IMR-90 (cell line): ENCODE measurements around the gene CHRNB4. TPM values are rescaled to one million over a fixed set of nuclear protein-coding genes. Genes with fewer than 3 reads are reported as not detected.

Experiments
- ATAC-seq: fragments of 200-7000 bp; cut with Tn5 transposase; 2 replicates; pipeline ENCODE4 v1.9.1; 2020; ENCODE audit warnings: low read depth, mild to moderate bottlenecking, moderate library complexity
- BruUV-seq: library from RNA; stranded (reverse); fragments of 400-500 nt; replicated peaks from 2 replicates; lab custom pipeline; 2021; lab: Mats Ljungman, UMichigan
- CTCF ChIA-PET: fragments of 300-600 bp; formaldehyde crosslinking; extraction: SDS; loops from one replicate; lab custom pipeline; 2021; ENCODE audit warnings: antibody characterized with exemption; lab: Yijun Ruan, JAX
- POLR2A ChIA-PET: fragments of 300-600 bp; sonication (Branson Sonifier 250); formaldehyde crosslinking; loops from one replicate; lab custom pipeline; 2022; ENCODE audit warnings: antibody characterized with exemption; ENCODE audit not compliant: unreplicated experiment; lab: Charles Lee
- DNase-seq: peaks from one replicate; pipeline ENCODE4 v3.0.0; 2013
- H2AFZ ChIP-seq: replicated peaks from 2 replicates; pipeline ENCODE3; 2013; ENCODE audit warnings: low read length, mild to moderate bottlenecking; ENCODE audit not compliant: poor library complexity
- H2AK5ac ChIP-seq: 2 replicates; pipeline ENCODE4 v1.6.1; 2013; ENCODE audit warnings: low read depth, low read length, inconsistent platforms
- H2AK9ac ChIP-seq: replicated peaks from 2 replicates; pipeline ENCODE3; 2013; ENCODE audit warnings: mild to moderate bottlenecking, low read depth, low read length, moderate library complexity; ENCODE audit not compliant: poor library complexity
- H2BK120ac ChIP-seq: 2 replicates; pipeline ENCODE4 v1.6.1; 2013; ENCODE audit warnings: low read depth, low read length, inconsistent platforms
- H2BK15ac ChIP-seq: 3 replicates; pipeline ENCODE4 v1.6.1; 2013; ENCODE audit warnings: low read depth, low read length, inconsistent platforms
- H2BK20ac ChIP-seq: 2 replicates; pipeline ENCODE4 v1.6.1; 2013; ENCODE audit warnings: low read depth, mild to moderate bottlenecking, inconsistent platforms, low read length, moderate library complexity
- H2BK5ac ChIP-seq: 2 replicates; pipeline ENCODE4 v1.6.1; 2013; ENCODE audit warnings: mild to moderate bottlenecking, low read depth, low read length, inconsistent platforms; ENCODE audit not compliant: poor library complexity, severe bottlenecking
- H3K14ac ChIP-seq: replicated peaks from 2 replicates; pipeline ENCODE4 v1.6.1; 2013; ENCODE audit warnings: low read depth, low read length, inconsistent platforms
- H3K18ac ChIP-seq: 2 replicates; pipeline ENCODE4 v1.6.1; 2013; ENCODE audit warnings: low read depth, low read length, control low read depth
- H3K23ac ChIP-seq: 2 replicates; pipeline ENCODE4 v1.6.1; 2013; ENCODE audit warnings: low read depth, low read length, inconsistent platforms
- H3K27ac ChIP-seq: 2 replicates; pipeline ENCODE4 v1.5.1; 2013; ENCODE audit warnings: mild to moderate bottlenecking, control low read depth, low read length; ENCODE audit not compliant: insufficient read depth
- H3K27me3 ChIP-seq: 2 replicates; pipeline ENCODE4 v1.6.1; 2013; ENCODE audit warnings: low read length; ENCODE audit not compliant: control insufficient read depth, insufficient read depth
- H3K36me3 ChIP-seq: 2 replicates; pipeline ENCODE4 v1.6.1; 2013; ENCODE audit warnings: low read length, mixed read lengths; ENCODE audit not compliant: control insufficient read depth, insufficient read depth
- H3K4ac ChIP-seq: 2 replicates; pipeline ENCODE4 v1.6.1; 2013; ENCODE audit warnings: low read depth, low read length, inconsistent platforms
- H3K4me1 ChIP-seq: 2 replicates; pipeline ENCODE4 v1.6.1; 2013; ENCODE audit warnings: low read length, mixed read lengths; ENCODE audit not compliant: control insufficient read depth, insufficient read depth
- H3K4me2 ChIP-seq: 2 replicates; pipeline ENCODE4 v1.6.1; 2013; ENCODE audit warnings: low read depth, mild to moderate bottlenecking, control low read depth, low read length, moderate library complexity
- H3K4me3 ChIP-seq: 2 replicates; pipeline ENCODE4 v1.5.1; 2013; ENCODE audit warnings: low read depth, mild to moderate bottlenecking, control low read depth, low read length, moderate library complexity; ENCODE audit not compliant: insufficient read depth
- H3K56ac ChIP-seq: 2 replicates; pipeline ENCODE4 v1.6.1; 2013; ENCODE audit warnings: low read length, inconsistent platforms; ENCODE audit not compliant: insufficient read depth; ENCODE audit errors: extremely low read depth
- H3K79me1 ChIP-seq, 2 experiments: 2 replicates each; pipeline ENCODE4 v1.6.1; 2013; ENCODE audit warnings: low read length in 2 of 2, inconsistent platforms in 1 of 2, low read depth in 1 of 2
- H3K9ac ChIP-seq: 2 replicates; pipeline ENCODE4 v1.6.1; 2013; ENCODE audit warnings: low read depth, low read length, control low read depth
- H3K9me1 ChIP-seq: 2 replicates; pipeline ENCODE4 v1.6.1; 2013; ENCODE audit warnings: low read length, inconsistent platforms; ENCODE audit not compliant: insufficient read depth
- H3K9me3 ChIP-seq: 2 replicates; pipeline ENCODE4 v1.6.1; 2013; ENCODE audit warnings: low read length; ENCODE audit not compliant: control insufficient read depth, insufficient read depth
- H4K20me1 ChIP-seq: 2 replicates; pipeline ENCODE4 v1.6.1; 2013; ENCODE audit warnings: low read length, inconsistent platforms; ENCODE audit not compliant: insufficient read depth
- H4K5ac ChIP-seq: 2 replicates; pipeline ENCODE4 v1.6.1; 2013; ENCODE audit warnings: mild to moderate bottlenecking, low read depth, low read length, control low read depth
- H4K8ac ChIP-seq, 2 experiments: 2 replicates each; pipeline ENCODE4 v1.6.1; 2013; ENCODE audit warnings: low read depth in 2 of 2, low read length in 2 of 2, control low read depth in 1 of 2, inconsistent platforms in 1 of 2
- H4K91ac ChIP-seq: 2 replicates; pipeline ENCODE4 v1.6.1; 2013; ENCODE audit warnings: low read depth, low read length, inconsistent platforms; ENCODE audit not compliant: insufficient read depth
- BHLHE40 ChIP-seq: fragments of 150-350 bp; IDR thresholded peaks from 2 replicates; pipeline ENCODE4 v1.6.1; 2016; ENCODE audit warnings: mild to moderate bottlenecking, low read depth, low read length
- CHD1 ChIP-seq: IDR thresholded peaks from 2 replicates; pipeline ENCODE4 v1.6.1; 2012; ENCODE audit warnings: low read depth, low read length, improper control_type of control experiment
- ELK1 ChIP-seq: fragments of 150-350 bp; IDR thresholded peaks from 2 replicates; pipeline ENCODE4 v1.6.1; 2016; ENCODE audit warnings: low read depth, mild to moderate bottlenecking, low read length, moderate library complexity, borderline replicate concordance
- FOS ChIP-seq: fragments of 150-350 bp; IDR thresholded peaks from 2 replicates; pipeline ENCODE4 v1.6.1; 2016; ENCODE audit warnings: low read depth, low read length
- MAFK ChIP-seq: IDR thresholded peaks from 2 replicates; pipeline ENCODE4 v1.6.1; 2012; ENCODE audit warnings: low read depth, low read length, improper control_type of control experiment
- MAZ ChIP-seq: IDR thresholded peaks from 2 replicates; pipeline ENCODE4 v1.6.1; 2012; ENCODE audit warnings: low read depth, mild to moderate bottlenecking, low read length, improper control_type of control experiment, moderate library complexity, borderline replicate concordance
- RCOR1 ChIP-seq: IDR thresholded peaks from 2 replicates; pipeline ENCODE4 v1.6.1; 2012; ENCODE audit warnings: mild to moderate bottlenecking, low read length, improper control_type of control experiment; ENCODE audit not compliant: insufficient replicate concordance
- RFX5 ChIP-seq: IDR thresholded peaks from 2 replicates; pipeline ENCODE4 v1.8.0; 2012; ENCODE audit warnings: low read depth, mild to moderate bottlenecking, low read length, moderate library complexity
- SMC3 ChIP-seq: fragments of 150-350 bp; IDR thresholded peaks from 2 replicates; pipeline ENCODE4 v1.6.1; 2016; ENCODE audit warnings: low read depth, mild to moderate bottlenecking, antibody characterized with exemption, low read length, moderate library complexity
- WGBS, 2 experiments: methylation state at CpG; one replicate each; pipeline versions ENCODE4 v1.1.5 to v1.1.7; 2013; ENCODE audit warnings: missing lambda C conversion rate in 2 of 2; ENCODE audit not compliant: insufficient read length in 1 of 2; ENCODE audit errors: extremely low coverage in 2 of 2; 5-methylcytosine and 5-hydroxymethylcytosine counted together
- dilution Hi-C: fragments of 300-500 bp; cut with HindIII; formaldehyde crosslinking; loops from one replicate; pipeline ENCODE4 v1.14.3; 2018; ENCODE audit warnings: low sequenced_read_pairs; ENCODE audit not compliant: unreplicated experiment
- in situ Hi-C: fragments of 300-500 bp; cut with MboI; formaldehyde crosslinking; loops from 3 replicates; pipeline ENCODE4 v1.14.3; 2019; ENCODE audit warnings: low sequenced_read_pairs, inconsistent platforms, mixed read lengths
- intact Hi-C: fragments of 100-400 bp; cut with micrococcal nuclease; formaldehyde crosslinking; loops from 2 replicates; pipeline ENCODE4 v1.10.0; 2022
- polyA plus RNA-seq, 3 experiments: library from polyadenylated mRNA; depleted of rRNA; stranded (reverse); fragments of >200 nt; gene quantifications; 2 replicates each; pipeline ENCODE4 v1.2.3, GENCODE V29; 2012; ENCODE audit warnings: low replicate concordance in 1 of 3
- total RNA-seq: library from RNA; depleted of rRNA; stranded (reverse); fragments of >200 nt; gene quantifications from 2 replicates; pipeline ENCODE4 v1.2.3, GENCODE V29; 2012

CHRNB4 gene
- total and polyA plus RNA-seq, 2 of the 4 experiments (the other 2 are of a cell fraction) = not detected

DNA sequence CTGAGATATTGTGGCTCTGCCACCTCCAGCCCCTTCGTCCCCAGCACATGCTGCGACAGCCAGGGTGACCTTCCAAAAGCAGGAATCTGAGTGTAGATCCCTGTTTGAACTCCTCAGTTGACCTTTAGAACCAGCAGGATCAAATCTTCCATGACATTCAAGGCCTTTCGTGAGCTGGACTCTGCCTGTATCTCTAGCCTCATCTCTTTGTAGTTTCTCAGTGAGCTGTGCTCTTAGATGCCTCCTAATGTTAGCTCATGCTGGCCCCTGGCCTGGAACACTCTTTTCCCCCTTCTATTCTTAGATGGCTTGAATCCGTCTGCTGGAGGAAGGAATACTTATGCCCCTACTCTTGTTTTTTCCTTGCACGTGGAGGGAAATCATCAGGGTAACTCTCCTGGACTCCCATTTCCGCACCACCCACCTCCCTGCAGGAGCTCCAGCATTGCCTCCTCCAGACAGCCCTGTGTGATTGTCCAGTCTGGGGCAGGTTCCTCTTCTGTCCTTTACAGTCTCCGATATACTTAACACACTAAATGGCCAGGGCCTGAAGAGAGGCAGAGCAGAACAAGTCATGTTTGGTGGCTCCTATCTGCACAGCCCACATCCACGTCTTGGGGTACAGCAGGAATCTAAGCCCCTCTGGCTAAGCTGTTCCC, 26.7 kb upstream of the CHRNB4 start:
- Histone ChIP-seq H3K18ac (no peak overlapping the region), H4K91ac (no peak overlapping the region), H2BK120ac (no peak overlapping the region), H2BK15ac (no peak overlapping the region), H3K27ac (no peak overlapping the region), H3K4me1 (no peaks in the 10 kb centered on the region), H3K56ac (no peak overlapping the region), H3K4me3 (no peak overlapping the region), H2AFZ (no peak overlapping the region), H3K14ac (no peak overlapping the region), H3K79me1 (no peaks in the 10 kb centered on the region), H4K8ac (no peak overlapping the region), H4K20me1 (no peaks in the 10 kb centered on the region), H3K36me3 (no peaks in the 10 kb centered on the region), H3K4me2 (no peak overlapping the region), H3K4ac (no peak overlapping the region), H2AK9ac (no peak overlapping the region), H2AK5ac (no peak overlapping the region), H3K23ac (no peak overlapping the region), H4K5ac (no peak overlapping the region), H3K9me1 (no peaks in the 10 kb centered on the region), H2BK5ac (no peak overlapping the region), H3K27me3 (peaks cover 30% of the 10 kb centered on the region), H3K9ac (no peak overlapping the region), H2BK20ac (no peak overlapping the region), H3K9me3 (no peaks in the 10 kb centered on the region)
- ChIA-PET CTCF (no interaction called here), POLR2A (no interaction called here)
- no peak for TF ChIP-seq BHLHE40
- TF ChIP-seq FOS = no peak
- TF ChIP-seq CHD1 = no peak
- TF ChIP-seq SMC3 = no peak
- no peak for TF ChIP-seq MAZ
- TF ChIP-seq MAFK = no peak
- no peak for TF ChIP-seq RFX5
- no peak for TF ChIP-seq ELK1
- TF ChIP-seq RCOR1 = no peak
- dilution Hi-C loops = no loop called here
- DNase-seq (no peak), ATAC-seq (no peak)
- WGBS, 2 experiments = 69% methylated on average over 4 of the region's 8 CpGs; no CpG with 5 or more reads in 1 of the 2 experiments
- BruUV-seq = no TSS peak
- in situ Hi-C loops = no loop called here
- intact Hi-C loops = no loop called here
